Measurements from ENCODE around the gene CYTH3. TPM values are rescaled to one million over a fixed set of nuclear protein-coding genes. Genes with fewer than 3 reads are reported as not detected.

The CYTH3 gene
- total RNA-seq, 1 experiment from 2014 or later: 16.7 TPM

DNA sequence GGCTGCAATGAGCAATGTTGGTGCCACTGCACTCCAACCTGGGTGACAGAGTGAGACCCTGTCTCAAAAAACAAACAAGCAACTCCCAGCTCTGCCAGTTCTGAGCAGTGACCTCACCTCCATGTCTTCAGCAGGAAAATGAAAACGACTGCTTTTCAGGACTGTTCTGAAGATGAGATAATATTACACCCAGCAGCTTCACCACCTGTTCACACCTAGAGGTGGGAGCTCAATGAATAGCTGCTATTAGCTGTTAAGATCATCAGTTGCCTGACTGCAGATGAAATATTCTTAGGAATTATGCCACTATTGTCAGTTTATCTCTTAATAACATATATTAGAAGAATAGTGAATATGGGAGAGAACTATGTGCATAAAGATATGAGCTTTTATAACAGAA is 48.4 kb upstream of the CYTH3 start:
- Histone ChIP-seq H3K36me3 (ENCODE audit: control insufficient read depth in 1 of 2, insufficient read depth in 2 of 2, low read length in 2 of 2) (no peaks in the 10 kb centered on the region), H3K79me2 (ENCODE audit: insufficient read depth, low read length) (no peaks in the 10 kb centered on the region), H3K9ac (ENCODE audit: low read length) (no peak overlapping the region), H3K4me2 (ENCODE audit: low read length) (no peak overlapping the region), H3K27me3 (ENCODE audit: insufficient read depth, low read length) (no peaks in the 10 kb centered on the region), H3K9me3 (ENCODE audit: control insufficient read depth in 1 of 2, insufficient read depth in 1 of 2, low read depth in 1 of 2, low read length in 2 of 2) (no peaks in the 10 kb centered on the region), H3K9me2 (ENCODE audit: insufficient read depth) (no peaks in the 10 kb centered on the region), H2AFZ (ENCODE audit: low read depth, low read length, poor library complexity, severe bottlenecking) (no peak overlapping the region), H3K27ac (ENCODE audit: low read depth, low read length) (no peak overlapping the region), H4K20me1 (ENCODE audit: insufficient read depth) (no peaks in the 10 kb centered on the region), H3K4me1 (ENCODE audit: control insufficient read depth in 1 of 2, insufficient read depth in 2 of 2, low read length in 2 of 2) (peaks cover 0 to 6% of the 10 kb centered on the region in 2 experiments; a peak in 2 of 4 replicates), H3K4me3 (replicated peaks in 1 of 2; ENCODE audit: low read depth in 1 of 2, low read length in 2 of 2) (no peak overlapping the region)
- CTCF ChIA-PET: interaction anchor here (1.0 to 1.4 kb wide), 2 partner anchors 160 to 464 kb away, joined by 3 to 6 read pairs; no protein-coding TSS in a partner anchor
- no TSS peak for BruUV-seq (replicated peaks)
- intact Hi-C loops (cut with micrococcal nuclease): loop anchor here (10.0 kb wide), 1 partner anchor 466 kb away; no protein-coding TSS in a partner anchor
- POLR2A ChIA-PET: no interaction called here
- RAD21 ChIA-PET (ENCODE audit: low non-redundant PET in 1 of 2, low total read pairs in 2 of 2, uncharacterized antibody in 2 of 2, unreplicated experiment in 2 of 2): no interaction called here
- DNase-seq (ENCODE audit: low read depth, low spot score) (no peak), ATAC-seq (no peak)
- TF ChIP-seq SP1 (IDR thresholded peaks at IDR 0.05; ENCODE audit: low read depth): no peak
- TF ChIP-seq, protein P1, sequence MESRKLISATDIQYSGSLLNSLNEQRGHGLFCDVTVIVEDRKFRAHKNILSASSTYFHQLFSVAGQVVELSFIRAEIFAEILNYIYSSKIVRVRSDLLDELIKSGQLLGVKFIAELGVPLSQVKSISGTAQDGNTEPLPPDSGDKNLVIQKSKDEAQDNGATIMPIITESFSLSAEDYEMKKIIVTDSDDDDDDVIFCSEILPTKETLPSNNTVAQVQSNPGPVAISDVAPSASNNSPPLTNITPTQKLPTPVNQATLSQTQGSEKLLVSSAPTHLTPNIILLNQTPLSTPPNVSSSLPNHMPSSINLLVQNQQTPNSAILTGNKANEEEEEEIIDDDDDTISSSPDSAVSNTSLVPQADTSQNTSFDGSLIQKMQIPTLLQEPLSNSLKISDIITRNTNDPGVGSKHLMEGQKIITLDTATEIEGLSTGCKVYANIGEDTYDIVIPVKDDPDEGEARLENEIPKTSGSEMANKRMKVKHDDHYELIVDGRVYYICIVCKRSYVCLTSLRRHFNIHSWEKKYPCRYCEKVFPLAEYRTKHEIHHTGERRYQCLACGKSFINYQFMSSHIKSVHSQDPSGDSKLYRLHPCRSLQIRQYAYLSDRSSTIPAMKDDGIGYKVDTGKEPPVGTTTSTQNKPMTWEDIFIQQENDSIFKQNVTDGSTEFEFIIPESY (IDR thresholded peaks at IDR 0.05; ENCODE audit: extremely low read depth, insufficient replicate concordance, low read length): no peak
- no peak for TF ChIP-seq CBX3 (IDR thresholded peaks at IDR 0.05; ENCODE audit: low read depth)
- no peak for TF ChIP-seq RAD21 (IDR thresholded peaks at IDR 0.05; ENCODE audit: low read depth)
- no peak for TF ChIP-seq JUND (IDR thresholded peaks at IDR 0.05)
- no peak for TF ChIP-seq EGR1 (IDR thresholded peaks at IDR 0.05; ENCODE audit: low read depth)
- TF ChIP-seq EZH2 (IDR thresholded peaks at IDR 0.05): no peak
- TF ChIP-seq, protein P2, sequence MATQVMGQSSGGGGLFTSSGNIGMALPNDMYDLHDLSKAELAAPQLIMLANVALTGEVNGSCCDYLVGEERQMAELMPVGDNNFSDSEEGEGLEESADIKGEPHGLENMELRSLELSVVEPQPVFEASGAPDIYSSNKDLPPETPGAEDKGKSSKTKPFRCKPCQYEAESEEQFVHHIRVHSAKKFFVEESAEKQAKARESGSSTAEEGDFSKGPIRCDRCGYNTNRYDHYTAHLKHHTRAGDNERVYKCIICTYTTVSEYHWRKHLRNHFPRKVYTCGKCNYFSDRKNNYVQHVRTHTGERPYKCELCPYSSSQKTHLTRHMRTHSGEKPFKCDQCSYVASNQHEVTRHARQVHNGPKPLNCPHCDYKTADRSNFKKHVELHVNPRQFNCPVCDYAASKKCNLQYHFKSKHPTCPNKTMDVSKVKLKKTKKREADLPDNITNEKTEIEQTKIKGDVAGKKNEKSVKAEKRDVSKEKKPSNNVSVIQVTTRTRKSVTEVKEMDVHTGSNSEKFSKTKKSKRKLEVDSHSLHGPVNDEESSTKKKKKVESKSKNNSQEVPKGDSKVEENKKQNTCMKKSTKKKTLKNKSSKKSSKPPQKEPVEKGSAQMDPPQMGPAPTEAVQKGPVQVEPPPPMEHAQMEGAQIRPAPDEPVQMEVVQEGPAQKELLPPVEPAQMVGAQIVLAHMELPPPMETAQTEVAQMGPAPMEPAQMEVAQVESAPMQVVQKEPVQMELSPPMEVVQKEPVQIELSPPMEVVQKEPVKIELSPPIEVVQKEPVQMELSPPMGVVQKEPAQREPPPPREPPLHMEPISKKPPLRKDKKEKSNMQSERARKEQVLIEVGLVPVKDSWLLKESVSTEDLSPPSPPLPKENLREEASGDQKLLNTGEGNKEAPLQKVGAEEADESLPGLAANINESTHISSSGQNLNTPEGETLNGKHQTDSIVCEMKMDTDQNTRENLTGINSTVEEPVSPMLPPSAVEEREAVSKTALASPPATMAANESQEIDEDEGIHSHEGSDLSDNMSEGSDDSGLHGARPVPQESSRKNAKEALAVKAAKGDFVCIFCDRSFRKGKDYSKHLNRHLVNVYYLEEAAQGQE (IDR thresholded peaks at IDR 0.05; ENCODE audit: low read depth): no peak
- TF ChIP-seq YY1 (IDR thresholded peaks at IDR 0.05; ENCODE audit: extremely low read depth, insufficient replicate concordance, low read depth, low read length): no peak
- no peak for TF ChIP-seq FOSL1 (IDR thresholded peaks at IDR 0.05; ENCODE audit: low read depth)
